OCI-LY1 (cell line): ENCODE measurements around the gene TEP1.

ENCODE experiments used
- CTCF ChIP-seq: fragments of 200-600 bp; sonication (generic), shearing (Covaris generic); IDR thresholded peaks from 2 replicates; pipeline ENCODE4 v1.5.1; 2017; ENCODE audit warnings: mild to moderate bottlenecking, antibody characterized with exemption, low read length, moderate library complexity, mixed read lengths
- EZH2 ChIP-seq: fragments of 200-600 bp; sonication (generic), shearing (Covaris generic); IDR thresholded peaks from 2 replicates; pipeline ENCODE4 v1.8.0; 2017; ENCODE audit warnings: borderline replicate concordance, mixed run types, mild to moderate bottlenecking, antibody characterized with exemption, low read length, moderate library complexity, mixed read lengths

- TF ChIP-seq CTCF (no peak), EZH2 (no peak)
These were observed 30.3 kb downstream of the TEP1 start for GRCh38 chr14:20383032-20383431.
